HL-60 (cell line): ENCODE measurements around the gene SPATA6L.

ENCODE experiments used
- DNase-seq, 2 experiments: peaks; one replicate each; pipeline ENCODE4 v3.0.0-alpha.2; 2010 to 2020; ENCODE audit warnings: low read depth in 1 of 2, low spot score in 1 of 2
- H3K27ac ChIP-seq: fragments of 250-450 bp; sonication (Bioruptor Pico); replicated peaks from 2 replicates; pipeline ENCODE4 v1.5.1; 2020; ENCODE audit warnings: mild to moderate bottlenecking, moderate library complexity
- H3K27me3 ChIP-seq: fragments of 250-450 bp; sonication (Bioruptor Pico); 2 replicates; pipeline ENCODE4 v1.5.1; 2021; ENCODE audit warnings: mild to moderate bottlenecking, moderate library complexity; ENCODE audit not compliant: insufficient read depth, poor library complexity, severe bottlenecking
- H3K4me3 ChIP-seq: replicated peaks from 2 replicates; pipeline ENCODE4 v1.5.1; 2011; ENCODE audit warnings: mild to moderate bottlenecking, control low read depth, low read length; ENCODE audit not compliant: insufficient read depth
- CTCF ChIP-seq: IDR thresholded peaks from one replicate; pipeline ENCODE4 v1.5.1; 2011; ENCODE audit warnings: low read length, control low read depth, inconsistent platforms; ENCODE audit not compliant: insufficient read depth
- GABPA ChIP-seq: IDR thresholded peaks from 2 replicates; pipeline ENCODE4 v1.6.1; 2012; ENCODE audit warnings: low read depth
- POLR2AphosphoS5 ChIP-seq: IDR thresholded peaks from 2 replicates; pipeline ENCODE4 v1.6.1; 2012; ENCODE audit warnings: low read depth
- REST ChIP-seq: IDR thresholded peaks from 2 replicates; pipeline ENCODE4 v1.6.1; 2012; ENCODE audit warnings: low read depth; ENCODE audit not compliant: insufficient replicate concordance
- SPI1 ChIP-seq: IDR thresholded peaks from 2 replicates; pipeline ENCODE4 v1.6.1; 2012; ENCODE audit warnings: low read depth, mild to moderate bottlenecking, borderline replicate concordance

SPATA6L gene

GRCh38 chr9:4617752-4618151 is 48.5 kb downstream of the SPATA6L start:
- peaks cover 5% of the 10 kb centered on the region for H3K27me3 ChIP-seq
- DNase-seq, result no peak
- no peak overlapping the region for H3K4me3 ChIP-seq
- H3K27ac ChIP-seq, result no peak overlapping the region
- TF ChIP-seq POLR2AphosphoS5, result no peak
- no peak for TF ChIP-seq GABPA
- no peak for TF ChIP-seq CTCF
- no peak for TF ChIP-seq SPI1
- TF ChIP-seq REST, result no peak

- TF ChIP-seq POLR2AphosphoS5, result no peak
- TF ChIP-seq SPI1, result no peak
- no peak for TF ChIP-seq GABPA
- TF ChIP-seq CTCF, result no peak
- TF ChIP-seq REST, result no peak
- peaks cover 5% of the 10 kb centered on the region for H3K27me3 ChIP-seq
- H3K27ac ChIP-seq, result no peak overlapping the region
- DNase-seq, result no peak
- H3K4me3 ChIP-seq, result no peak overlapping the region
These were observed 50.5 kb downstream of the SPATA6L start for GRCh38 chr9:4615778-4616177.

GRCh38 chr9:4615251-4615650 is 51.0 kb downstream of the SPATA6L start:
- DNase-seq, result no peak
- TF ChIP-seq POLR2AphosphoS5 (no peak), GABPA (no peak), CTCF (no peak), REST (no peak), SPI1 (no peak)
- Histone ChIP-seq H3K27ac (no peak overlapping the region), H3K4me3 (no peak overlapping the region), H3K27me3 (peaks cover 5% of the 10 kb centered on the region)
